Loucy (cell line): ENCODE data around the gene DCDC1.

ENCODE experiments used
- H2AFZ ChIP-seq: fragments of 200-600 bp; sonication (generic); 2 replicates; pipeline ENCODE4 v1.6.0; 2016; ENCODE audit warnings: antibody characterized with exemption, mild to moderate bottlenecking, low read length, moderate library complexity
- H3F3A ChIP-seq: fragments of 200-600 bp; 2 replicates; pipeline ENCODE4 v1.6.0; 2016; ENCODE audit warnings: antibody characterized with exemption, low read depth, mild to moderate bottlenecking
- H3K27me3 ChIP-seq: fragments of 200-600 bp; sonication (generic); 2 replicates; pipeline ENCODE4 v1.6.1; 2014; ENCODE audit warnings: low read length, mild to moderate bottlenecking; ENCODE audit not compliant: insufficient read depth, poor library complexity, severe bottlenecking
- H3K36me3 ChIP-seq: fragments of 200-600 bp; sonication (generic); 2 replicates; pipeline ENCODE4 v1.6.1; 2016; ENCODE audit warnings: low read length; ENCODE audit not compliant: insufficient read depth
- H3K4me1 ChIP-seq: fragments of 200-600 bp; sonication (generic); 2 replicates; pipeline ENCODE4 v1.5.1; 2014; ENCODE audit warnings: low read length, mild to moderate bottlenecking; ENCODE audit not compliant: insufficient read depth, poor library complexity, severe bottlenecking
- H3K4me2 ChIP-seq: fragments of 200-600 bp; sonication (generic); 2 replicates; pipeline ENCODE4 v1.6.0; 2014; ENCODE audit warnings: antibody characterized with exemption, low read length, low read depth, mild to moderate bottlenecking; ENCODE audit not compliant: poor library complexity, severe bottlenecking
- H3K4me3 ChIP-seq: fragments of 200-600 bp; sonication (generic); 2 replicates; pipeline ENCODE4 v1.5.1; 2014; ENCODE audit warnings: low read length, mild to moderate bottlenecking, mixed read lengths; ENCODE audit not compliant: poor library complexity, severe bottlenecking
- H3K79me2 ChIP-seq: fragments of 200-600 bp; sonication (generic); 2 replicates; pipeline ENCODE4 v1.6.1; 2014; ENCODE audit warnings: low read length; ENCODE audit not compliant: insufficient read depth
- H3K9ac ChIP-seq: fragments of 200-600 bp; sonication (generic); 2 replicates; pipeline ENCODE4 v1.6.0; 2014; ENCODE audit warnings: mild to moderate bottlenecking, low read depth, low read length, moderate library complexity; ENCODE audit not compliant: poor library complexity, severe bottlenecking
- H3K9me2 ChIP-seq: fragments of 200-600 bp; sonication (generic); replicated peaks from 2 replicates; pipeline ENCODE4 v1.6.1; 2016; ENCODE audit warnings: low read depth, low read length, mixed read lengths
- H3K9me3 ChIP-seq: fragments of 200-600 bp; sonication (generic); 2 replicates; pipeline ENCODE4 v1.6.1; 2014; ENCODE audit warnings: mild to moderate bottlenecking, antibody characterized with exemption, low read length, low read depth; ENCODE audit not compliant: insufficient read depth
- H4K20me1 ChIP-seq: fragments of 200-600 bp; sonication (generic); 2 replicates; pipeline ENCODE4 v1.6.0; 2014; ENCODE audit warnings: antibody characterized with exemption, low read length, mild to moderate bottlenecking; ENCODE audit not compliant: insufficient read depth, poor library complexity, severe bottlenecking
- EZH2phosphoT487 ChIP-seq: fragments of 200-600 bp; IDR thresholded peaks from 2 replicates; pipeline ENCODE4 v1.6.1; 2018; ENCODE audit warnings: antibody characterized with exemption, mild to moderate bottlenecking, moderate library complexity, borderline replicate concordance
- TF ChIP-seq, protein P1 (sequence below): fragments of 200-600 bp; sonication (generic); conservative IDR thresholded peaks from 2 replicates; pipeline ENCODE4 v1.5.1; 2014; ENCODE audit warnings: mild to moderate bottlenecking, antibody characterized with exemption, low read length

DCDC1 gene

DNA sequence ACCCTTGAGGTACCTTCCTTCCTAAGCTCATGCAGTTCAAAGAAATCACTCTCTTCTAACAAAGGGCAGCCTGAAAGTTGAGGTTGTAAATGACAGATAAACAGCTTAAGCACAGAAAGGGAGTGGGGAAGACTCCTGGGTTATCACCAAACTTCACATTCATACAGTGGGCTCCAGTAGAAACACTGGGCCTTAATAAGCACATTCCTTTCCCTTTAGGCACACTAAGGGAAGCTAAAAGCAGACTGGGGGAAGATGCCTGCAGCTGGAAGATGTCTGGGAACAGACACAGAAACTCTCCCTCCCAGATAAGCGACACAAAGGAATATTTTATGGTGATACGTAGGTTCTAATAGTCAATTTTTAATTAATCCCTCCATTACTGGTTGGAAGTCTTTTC lies 433.0 kb downstream of the DCDC1 start:
- TF ChIP-seq, protein P1, sequence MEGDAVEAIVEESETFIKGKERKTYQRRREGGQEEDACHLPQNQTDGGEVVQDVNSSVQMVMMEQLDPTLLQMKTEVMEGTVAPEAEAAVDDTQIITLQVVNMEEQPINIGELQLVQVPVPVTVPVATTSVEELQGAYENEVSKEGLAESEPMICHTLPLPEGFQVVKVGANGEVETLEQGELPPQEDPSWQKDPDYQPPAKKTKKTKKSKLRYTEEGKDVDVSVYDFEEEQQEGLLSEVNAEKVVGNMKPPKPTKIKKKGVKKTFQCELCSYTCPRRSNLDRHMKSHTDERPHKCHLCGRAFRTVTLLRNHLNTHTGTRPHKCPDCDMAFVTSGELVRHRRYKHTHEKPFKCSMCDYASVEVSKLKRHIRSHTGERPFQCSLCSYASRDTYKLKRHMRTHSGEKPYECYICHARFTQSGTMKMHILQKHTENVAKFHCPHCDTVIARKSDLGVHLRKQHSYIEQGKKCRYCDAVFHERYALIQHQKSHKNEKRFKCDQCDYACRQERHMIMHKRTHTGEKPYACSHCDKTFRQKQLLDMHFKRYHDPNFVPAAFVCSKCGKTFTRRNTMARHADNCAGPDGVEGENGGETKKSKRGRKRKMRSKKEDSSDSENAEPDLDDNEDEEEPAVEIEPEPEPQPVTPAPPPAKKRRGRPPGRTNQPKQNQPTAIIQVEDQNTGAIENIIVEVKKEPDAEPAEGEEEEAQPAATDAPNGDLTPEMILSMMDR: no peak
- TF ChIP-seq EZH2phosphoT487: no peak
- Histone ChIP-seq H4K20me1 (no peaks in the 10 kb centered on the region), H3K9me2 (no peaks in the 10 kb centered on the region), H3F3A (no peaks in the 10 kb centered on the region), H2AFZ (no peak overlapping the region), H3K9me3 (peaks cover 10% of the 10 kb centered on the region; the same call in 1 of the 2 replicates), H3K9ac (no peak overlapping the region), H3K4me2 (no peak overlapping the region), H3K27me3 (no peaks in the 10 kb centered on the region), H3K36me3 (no peaks in the 10 kb centered on the region), H3K79me2 (no peaks in the 10 kb centered on the region), H3K4me1 (no peaks in the 10 kb centered on the region), H3K4me3 (no peak overlapping the region)

DNA sequence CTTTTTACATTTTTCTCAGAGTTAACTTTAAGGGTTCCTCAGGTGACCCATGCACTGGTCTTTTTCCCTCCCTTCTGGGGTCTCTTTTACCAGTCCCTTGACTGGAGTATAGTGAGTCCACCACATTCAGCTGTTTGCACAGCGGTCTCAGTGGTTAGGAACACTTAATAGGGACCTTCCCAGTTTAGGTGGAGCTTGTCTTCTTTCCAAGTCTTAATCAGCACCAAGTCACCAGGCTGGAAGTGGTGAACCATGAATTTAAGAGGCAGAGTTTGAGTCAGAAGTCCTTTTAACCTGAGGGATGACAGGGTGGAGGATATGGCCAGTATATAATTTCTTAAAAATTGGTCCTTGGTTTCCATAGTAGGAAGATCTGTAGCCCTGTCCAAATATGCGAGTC lies 433.7 kb downstream of the DCDC1 start:
- no peak overlapping the region for H3K9ac ChIP-seq
- TF ChIP-seq EZH2phosphoT487: no peak
- TF ChIP-seq, protein P1: no peak
- H3K36me3 ChIP-seq: no peaks in the 10 kb centered on the region
- no peak overlapping the region for H3K4me3 ChIP-seq
- no peaks in the 10 kb centered on the region for H3K27me3 ChIP-seq
- no peaks in the 10 kb centered on the region for H3K9me2 ChIP-seq
- H4K20me1 ChIP-seq: no peaks in the 10 kb centered on the region
- no peaks in the 10 kb centered on the region for H3F3A ChIP-seq
- peaks cover 10% of the 10 kb centered on the region; the same call in 1 of the 2 replicates for H3K9me3 ChIP-seq
- H3K4me2 ChIP-seq: no peak overlapping the region
- H3K79me2 ChIP-seq: no peaks in the 10 kb centered on the region
- H2AFZ ChIP-seq: no peak overlapping the region
- no peaks in the 10 kb centered on the region for H3K4me1 ChIP-seq

DNA sequence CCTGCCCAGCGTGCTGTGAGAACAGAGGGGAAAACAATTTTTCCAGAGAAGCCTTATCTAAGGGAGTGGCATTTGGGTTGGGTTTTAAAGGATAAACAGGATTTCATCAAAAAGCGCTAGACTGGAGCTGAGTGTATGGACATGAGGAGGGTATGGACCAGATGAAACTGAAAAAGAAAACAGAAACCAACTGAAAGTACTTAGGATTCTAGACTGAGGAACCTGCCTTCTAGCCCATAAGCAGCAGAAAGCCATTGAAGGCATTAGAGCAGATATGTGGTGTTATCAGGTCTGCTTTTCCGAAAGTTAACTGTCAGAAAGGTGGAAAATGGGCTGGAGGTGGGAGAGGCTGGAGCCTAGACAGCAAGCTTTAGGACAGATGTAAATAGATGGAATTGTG lies 443.4 kb downstream of the DCDC1 start:
- no peaks in the 10 kb centered on the region for H3K79me2 ChIP-seq
- no peak overlapping the region for H3K4me3 ChIP-seq
- no peaks in the 10 kb centered on the region for H3K4me1 ChIP-seq
- H3F3A ChIP-seq: no peaks in the 10 kb centered on the region
- H3K9me3 ChIP-seq: no peaks in the 10 kb centered on the region
- no peaks in the 10 kb centered on the region for H3K36me3 ChIP-seq
- no peaks in the 10 kb centered on the region for H4K20me1 ChIP-seq
- no peak overlapping the region for H2AFZ ChIP-seq
- TF ChIP-seq EZH2phosphoT487: no peak
- TF ChIP-seq, protein P1: no peak
- no peak overlapping the region for H3K9ac ChIP-seq
- H3K9me2 ChIP-seq: no peaks in the 10 kb centered on the region
- no peaks in the 10 kb centered on the region for H3K27me3 ChIP-seq
- no peak overlapping the region for H3K4me2 ChIP-seq
